ENCODE measurements around the gene DENND6A. TPM values are rescaled to one million over a fixed set of nuclear protein-coding genes. Genes with fewer than 3 reads are reported as not detected.

Gene DENND6A
- total RNA-seq, 6 experiments from 2014 or later: 7.8 to 11.9 (median 9.8) TPM

- peaks cover 50% of the 10 kb centered on the region for H3K4me1 Mint-ChIP-seq (ENCODE audit: low read depth)
Measured at GRCh38 chr3:57592306-57592705, 100.6 kb downstream of the DENND6A start.

GRCh38 chr3:57587905-57588304 is 105.0 kb downstream of the DENND6A start:
- no peak for DNase-seq
- peak overlapping the region; percentile 39; the same call in 1 of the 2 replicates for H3K4me3 Mint-ChIP-seq
- no peak for TF ChIP-seq CTCF (IDR thresholded peaks at IDR 0.05)
- H3K27me3 Mint-ChIP-seq (ENCODE audit: insufficient read depth): peaks cover 3% of the 10 kb centered on the region
- H3K4me1 Mint-ChIP-seq (ENCODE audit: low read depth): peaks cover 56% of the 10 kb centered on the region
- peaks cover 24% of the 10 kb centered on the region for H3K36me3 Mint-ChIP-seq (ENCODE audit: low read depth)
- 0 out of 2 replicates have a peak overlapping the region, but pooled peaks have one; percentile 13 for H3K27ac Mint-ChIP-seq
- H3K9me3 Mint-ChIP-seq: no peaks in the 10 kb centered on the region

More at GRCh38 chr3:57592306-57592705, 100.6 kb downstream of the DENND6A start:
- DNase-seq: no peak
- peak overlapping the region; percentile 99 for H3K4me3 Mint-ChIP-seq
- TF ChIP-seq CTCF (IDR thresholded peaks at IDR 0.05): no peak
- peak overlapping the region; percentile 38 for H3K27ac Mint-ChIP-seq
- peaks cover 8% of the 10 kb centered on the region; the same call in 1 of the 2 replicates for H3K9me3 Mint-ChIP-seq
- H3K36me3 Mint-ChIP-seq (ENCODE audit: low read depth): peaks cover 52% of the 10 kb centered on the region
- H3K27me3 Mint-ChIP-seq (ENCODE audit: insufficient read depth): peaks cover 22% of the 10 kb centered on the region

DNA sequence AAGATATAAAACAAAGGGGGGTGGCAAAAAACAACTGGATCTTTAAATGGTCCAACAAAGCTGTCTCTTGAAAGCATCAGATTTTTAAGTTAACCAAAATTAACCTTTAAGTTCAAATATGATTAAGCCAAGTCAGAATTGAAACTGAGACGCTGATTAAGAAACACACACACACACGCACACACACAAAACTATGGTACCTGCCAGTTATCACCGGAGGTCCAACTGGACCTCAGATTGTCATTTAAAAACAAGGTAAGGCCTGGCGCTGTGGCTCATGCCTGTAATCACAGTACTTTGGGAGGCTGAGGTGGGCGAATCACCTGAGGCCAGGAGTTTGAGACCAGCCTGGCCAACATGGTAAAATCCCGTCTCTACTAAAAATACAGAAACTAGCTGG is 106.1 kb downstream of the DENND6A start:
- Mint-ChIP-seq H3K4me1 (ENCODE audit: low read depth) (peaks cover 49% of the 10 kb centered on the region), H3K9me3 (no peaks in the 10 kb centered on the region), H3K27me3 (ENCODE audit: insufficient read depth) (peaks cover 3% of the 10 kb centered on the region), H3K4me3 (peak overlapping the region; percentile 42; the same call in 1 of the 2 replicates), H3K36me3 (ENCODE audit: low read depth) (peaks cover 20% of the 10 kb centered on the region), H3K27ac (peak overlapping the region; percentile 42)
- DNase-seq: no peak
- TF ChIP-seq CTCF (IDR thresholded peaks at IDR 0.05): no peak

DNA sequence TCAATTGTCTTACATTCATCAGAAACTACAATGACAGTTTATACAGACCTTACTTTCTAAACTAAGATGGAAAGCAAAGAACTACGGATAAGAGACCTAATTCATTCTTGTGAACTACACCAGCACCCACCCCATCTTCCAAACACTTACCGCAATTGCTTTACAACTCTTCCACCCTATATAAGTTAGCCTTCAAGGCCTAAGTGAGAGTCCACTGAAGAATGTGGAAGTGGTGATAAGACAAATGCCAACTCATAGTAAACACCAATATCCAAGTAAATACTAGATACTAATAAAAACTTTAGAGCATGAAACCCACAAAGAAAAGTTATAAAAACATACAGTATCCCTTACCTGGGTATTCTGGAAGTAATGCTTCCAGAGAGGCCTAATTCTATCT is 109.3 kb downstream of the DENND6A start:
- no peak for DNase-seq
- H3K4me3 Mint-ChIP-seq: 0 out of 2 replicates have a peak overlapping the region, but pooled peaks have one; percentile 10
- TF ChIP-seq CTCF (IDR thresholded peaks at IDR 0.05): no peak
- H3K27me3 Mint-ChIP-seq (ENCODE audit: insufficient read depth): no peaks in the 10 kb centered on the region; the same call in none of the 2 replicates
- no peaks in the 10 kb centered on the region for H3K9me3 Mint-ChIP-seq
- peak overlapping the region; percentile 59 for H3K27ac Mint-ChIP-seq
- H3K4me1 Mint-ChIP-seq (ENCODE audit: low read depth): peaks cover 39% of the 10 kb centered on the region
- peaks cover 20% of the 10 kb centered on the region; the same call in 1 of the 2 replicates for H3K36me3 Mint-ChIP-seq (ENCODE audit: low read depth)

- H3K9me3 Mint-ChIP-seq: no peaks in the 10 kb centered on the region
- H3K27me3 Mint-ChIP-seq (ENCODE audit: insufficient read depth): no peaks in the 10 kb centered on the region; the same call in none of the 2 replicates
- peak; percentile 45; the same call in 1 of the 2 replicates for TF ChIP-seq CTCF (IDR thresholded peaks at IDR 0.05)
- peaks cover 38% of the 10 kb centered on the region for H3K4me1 Mint-ChIP-seq (ENCODE audit: low read depth)
- 0 out of 2 replicates have a peak overlapping the region, but pooled peaks have one; percentile 39 for H3K27ac Mint-ChIP-seq
- no peak for DNase-seq
- no peak overlapping the region for H3K4me3 Mint-ChIP-seq
- peaks cover 25% of the 10 kb centered on the region; the same call in 1 of the 2 replicates for H3K36me3 Mint-ChIP-seq (ENCODE audit: low read depth)
Measured at GRCh38 chr3:57582474-57583168, 110.3 kb downstream of the DENND6A start.

Measured in HFFc6 (cell line).